ENCODE measurements around the gene ZPLD1.

Gene ZPLD1

DNA sequence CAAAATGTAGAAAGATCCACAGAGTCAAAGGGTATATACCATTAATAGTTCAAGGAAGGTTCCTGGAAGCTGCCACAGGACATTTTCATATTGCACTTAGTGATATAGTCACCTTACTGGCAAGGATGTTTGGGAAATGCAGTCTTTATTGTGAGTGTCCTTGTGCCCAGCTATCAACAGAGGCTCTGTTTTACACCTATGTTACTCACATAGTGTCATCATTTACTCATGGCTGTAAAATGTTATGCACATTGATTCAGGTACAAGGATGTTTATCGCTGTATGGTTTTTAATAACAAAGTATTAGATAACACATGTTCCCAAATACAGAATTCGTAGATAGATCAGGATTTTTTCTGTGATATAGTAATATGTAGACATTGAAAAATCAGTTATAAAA lies 50.9 kb downstream of the ZPLD1 start:
- Histone ChIP-seq H3K79me2 (ENCODE audit: insufficient read depth, low read depth) (no peaks in the 10 kb centered on the region), H3K27ac (no peak overlapping the region), H3K4me3 (IDR thresholded peaks at IDR 0.05; ENCODE audit: insufficient read depth, low read depth, low read length) (no peak overlapping the region), H3K36me3 (ENCODE audit: insufficient read depth) (no peaks in the 10 kb centered on the region), H4K20me1 (ENCODE audit: insufficient read depth) (no peaks in the 10 kb centered on the region), H3K9ac (no peak overlapping the region), H3K27me3 (ENCODE audit: insufficient read depth, low read depth) (no peaks in the 10 kb centered on the region), H3K4me1 (ENCODE audit: low read depth, poor library complexity, severe bottlenecking) (peaks cover 7% of the 10 kb centered on the region), H2AFZ (ENCODE audit: low read depth) (no peak overlapping the region), H3K4me2 (no peak overlapping the region)
- TF ChIP-seq, protein P1, sequence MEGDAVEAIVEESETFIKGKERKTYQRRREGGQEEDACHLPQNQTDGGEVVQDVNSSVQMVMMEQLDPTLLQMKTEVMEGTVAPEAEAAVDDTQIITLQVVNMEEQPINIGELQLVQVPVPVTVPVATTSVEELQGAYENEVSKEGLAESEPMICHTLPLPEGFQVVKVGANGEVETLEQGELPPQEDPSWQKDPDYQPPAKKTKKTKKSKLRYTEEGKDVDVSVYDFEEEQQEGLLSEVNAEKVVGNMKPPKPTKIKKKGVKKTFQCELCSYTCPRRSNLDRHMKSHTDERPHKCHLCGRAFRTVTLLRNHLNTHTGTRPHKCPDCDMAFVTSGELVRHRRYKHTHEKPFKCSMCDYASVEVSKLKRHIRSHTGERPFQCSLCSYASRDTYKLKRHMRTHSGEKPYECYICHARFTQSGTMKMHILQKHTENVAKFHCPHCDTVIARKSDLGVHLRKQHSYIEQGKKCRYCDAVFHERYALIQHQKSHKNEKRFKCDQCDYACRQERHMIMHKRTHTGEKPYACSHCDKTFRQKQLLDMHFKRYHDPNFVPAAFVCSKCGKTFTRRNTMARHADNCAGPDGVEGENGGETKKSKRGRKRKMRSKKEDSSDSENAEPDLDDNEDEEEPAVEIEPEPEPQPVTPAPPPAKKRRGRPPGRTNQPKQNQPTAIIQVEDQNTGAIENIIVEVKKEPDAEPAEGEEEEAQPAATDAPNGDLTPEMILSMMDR (conservative IDR thresholded peaks at IDR 0.05; ENCODE audit: low read depth, low read length) = no peak

DNA sequence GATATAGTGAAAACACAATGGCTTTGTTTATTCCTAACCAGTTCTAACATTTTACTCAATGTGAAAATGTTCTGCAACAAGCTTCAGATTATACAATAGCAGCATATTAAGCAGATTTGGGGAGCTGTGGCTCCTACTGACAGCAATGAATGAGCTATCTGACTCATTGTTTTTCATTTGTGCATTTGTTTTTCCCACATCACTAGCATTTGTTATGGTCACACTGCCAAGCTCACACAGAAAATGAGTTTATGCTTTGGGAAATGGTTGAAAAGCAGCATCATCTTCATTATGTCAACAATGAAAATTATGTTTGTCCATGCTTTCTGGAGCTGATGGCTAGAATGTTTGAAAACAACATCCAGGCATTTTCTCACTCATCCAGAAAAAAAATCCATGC lies 53.5 kb downstream of the ZPLD1 start:
- H3K4me1 ChIP-seq (ENCODE audit: low read depth, poor library complexity, severe bottlenecking) = no peaks in the 10 kb centered on the region
- TF ChIP-seq, protein P1 (conservative IDR thresholded peaks at IDR 0.05; ENCODE audit: low read depth, low read length) = no peak
- no peak overlapping the region for H3K9ac ChIP-seq
- no peaks in the 10 kb centered on the region for H3K36me3 ChIP-seq (ENCODE audit: insufficient read depth)
- no peak overlapping the region for H3K4me3 ChIP-seq (IDR thresholded peaks at IDR 0.05; ENCODE audit: insufficient read depth, low read depth, low read length)
- no peaks in the 10 kb centered on the region for H4K20me1 ChIP-seq (ENCODE audit: insufficient read depth)
- H3K79me2 ChIP-seq (ENCODE audit: insufficient read depth, low read depth) = no peaks in the 10 kb centered on the region
- no peaks in the 10 kb centered on the region for H3K27me3 ChIP-seq (ENCODE audit: insufficient read depth, low read depth)
- no peak overlapping the region for H2AFZ ChIP-seq (ENCODE audit: low read depth)
- H3K4me2 ChIP-seq = no peak overlapping the region
- H3K27ac ChIP-seq = no peak overlapping the region

DNA sequence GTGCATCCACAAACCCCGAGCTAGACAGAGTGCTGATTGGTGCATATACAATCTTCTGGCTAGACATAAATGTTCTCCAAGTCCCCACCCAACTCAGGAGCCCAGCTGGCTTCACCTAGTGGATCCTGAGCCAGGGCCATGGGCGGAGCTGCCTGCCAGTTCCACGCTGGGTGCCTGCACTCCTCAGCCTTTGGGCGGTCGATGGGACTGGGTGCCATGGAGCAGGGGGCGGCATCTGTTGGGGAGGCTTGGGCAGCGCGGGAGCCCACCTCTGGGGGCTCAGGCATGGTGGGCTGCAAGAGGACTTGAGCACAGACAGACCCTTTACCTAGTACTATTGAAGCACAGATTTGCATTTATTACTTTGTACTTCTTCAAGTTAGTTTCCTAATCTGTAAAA lies 57.5 kb downstream of the ZPLD1 start:
- H2AFZ ChIP-seq (ENCODE audit: low read depth) = no peak overlapping the region
- H4K20me1 ChIP-seq (ENCODE audit: insufficient read depth) = no peaks in the 10 kb centered on the region
- H3K9ac ChIP-seq = no peak overlapping the region
- H3K36me3 ChIP-seq (ENCODE audit: insufficient read depth) = no peaks in the 10 kb centered on the region
- no peaks in the 10 kb centered on the region for H3K27me3 ChIP-seq (ENCODE audit: insufficient read depth, low read depth)
- no peak overlapping the region for H3K4me2 ChIP-seq
- H3K4me1 ChIP-seq (ENCODE audit: low read depth, poor library complexity, severe bottlenecking) = no peaks in the 10 kb centered on the region
- no peak overlapping the region for H3K4me3 ChIP-seq (IDR thresholded peaks at IDR 0.05; ENCODE audit: insufficient read depth, low read depth, low read length)
- TF ChIP-seq, protein P1 (conservative IDR thresholded peaks at IDR 0.05; ENCODE audit: low read depth, low read length) = no peak
- H3K79me2 ChIP-seq (ENCODE audit: insufficient read depth, low read depth) = no peaks in the 10 kb centered on the region
- no peak overlapping the region for H3K27ac ChIP-seq

DNA sequence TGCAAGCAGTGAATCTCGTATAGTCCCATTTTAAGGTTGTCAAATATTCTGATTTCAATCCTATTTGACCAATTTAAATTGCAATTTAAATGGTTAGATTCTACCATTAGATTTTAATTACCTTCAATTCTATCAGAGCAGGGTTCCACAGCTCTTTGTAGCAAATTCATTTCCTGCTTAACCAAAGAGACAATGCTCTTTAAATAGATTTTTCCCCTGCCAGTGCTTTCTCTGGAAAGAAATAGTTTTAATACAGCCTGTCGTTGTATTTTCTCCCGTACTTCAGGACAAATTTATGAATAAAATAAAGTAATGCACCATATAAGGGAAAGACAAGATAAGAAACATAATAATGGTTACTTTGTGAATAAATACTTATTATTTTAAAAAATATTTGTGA lies 62.8 kb downstream of the ZPLD1 start:
- no peak overlapping the region for H3K27ac ChIP-seq

More for the DNA sequence above, 62.8 kb downstream of the ZPLD1 start:
- no peaks in the 10 kb centered on the region for H3K79me2 ChIP-seq (ENCODE audit: insufficient read depth, low read depth)
- H3K4me3 ChIP-seq (IDR thresholded peaks at IDR 0.05; ENCODE audit: insufficient read depth, low read depth, low read length) = no peak overlapping the region
- TF ChIP-seq, protein P1 (conservative IDR thresholded peaks at IDR 0.05; ENCODE audit: low read depth, low read length) = no peak
- no peaks in the 10 kb centered on the region for H3K27me3 ChIP-seq (ENCODE audit: insufficient read depth, low read depth)
- H4K20me1 ChIP-seq (ENCODE audit: insufficient read depth) = no peaks in the 10 kb centered on the region
- no peaks in the 10 kb centered on the region for H3K36me3 ChIP-seq (ENCODE audit: insufficient read depth)
- H2AFZ ChIP-seq (ENCODE audit: low read depth) = no peak overlapping the region
- H3K9ac ChIP-seq = no peak overlapping the region
- no peak overlapping the region for H3K4me2 ChIP-seq
- no peaks in the 10 kb centered on the region for H3K4me1 ChIP-seq (ENCODE audit: low read depth, poor library complexity, severe bottlenecking)
